WTC11 (cell line): ENCODE results near the gene UBE3A. TPM values are rescaled to one million over a fixed set of nuclear protein-coding genes. Genes with fewer than 3 reads are reported as not detected.

ENCODE experiments used
- ATAC-seq: fragments of 200-7000 bp; cut with Tn5 transposase; 2 replicates; pipeline ENCODE4 v1.10.0; 2021; ENCODE audit warnings: mild to moderate bottlenecking, moderate library complexity
- CTCF ChIA-PET: fragments of 300-600 bp; sonication (Branson Sonifier 250); formaldehyde crosslinking; loops from one replicate; lab custom pipeline; 2021; ENCODE audit warnings: antibody characterized with exemption; lab: Charles Lee
- POLR2A ChIA-PET: fragments of 350-600 bp; sonication (Branson Sonifier 250); formaldehyde crosslinking; loops from one replicate; lab custom pipeline; 2021; ENCODE audit warnings: antibody characterized with exemption; lab: Charles Lee
- DNase-seq: peaks from one replicate; pipeline ENCODE4 v3.0.0; 2021; ENCODE audit warnings: low spot score
- H3K27ac Mint-ChIP-seq: 2 replicates; pipeline ENCODE4 v1.8.0; 2021; ENCODE audit warnings: mixed read lengths
- H3K27me3 Mint-ChIP-seq: 2 replicates; pipeline ENCODE4 v1.8.0; 2021; ENCODE audit warnings: low read depth, mild to moderate bottlenecking, moderate library complexity, mixed read lengths
- H3K36me3 Mint-ChIP-seq: 2 replicates; pipeline ENCODE4 v1.8.0; 2021; ENCODE audit warnings: mixed read lengths
- H3K4me1 Mint-ChIP-seq: 2 replicates; pipeline ENCODE4 v1.8.0; 2022; ENCODE audit warnings: mixed read lengths
- H3K4me3 Mint-ChIP-seq: 2 replicates; pipeline ENCODE4 v1.8.0; 2021; ENCODE audit warnings: mild to moderate bottlenecking, moderate library complexity, mixed read lengths
- H3K9me3 Mint-ChIP-seq: 2 replicates; pipeline ENCODE4 v1.8.0; 2021; ENCODE audit warnings: mixed read lengths
- AFF4 ChIP-seq: sonication (generic); formaldehyde crosslinking; IDR thresholded peaks from 2 replicates; pipeline ENCODE4 v1.8.1; 2023; ENCODE audit warnings: mild to moderate bottlenecking, missing genetic modification reagents, borderline replicate concordance
- ATF6 ChIP-seq: sonication (generic); formaldehyde crosslinking; IDR thresholded peaks from 2 replicates; pipeline ENCODE4 v1.8.1; 2023; ENCODE audit warnings: mild to moderate bottlenecking, missing genetic modification reagents
- ESRRA ChIP-seq: sonication (generic); formaldehyde crosslinking; IDR thresholded peaks from 2 replicates; pipeline ENCODE4 v1.8.1; 2022; ENCODE audit warnings: mild to moderate bottlenecking, missing genetic modification reagents, borderline replicate concordance
- IRF1 ChIP-seq: sonication (generic); formaldehyde crosslinking; IDR thresholded peaks from 2 replicates; pipeline ENCODE4 v1.8.0; 2023; ENCODE audit warnings: missing genetic modification reagents
- NR3C1 ChIP-seq: sonication (generic); formaldehyde crosslinking; conservative IDR thresholded peaks from 2 replicates; pipeline ENCODE4 v1.8.1; 2023; ENCODE audit warnings: low read depth, mild to moderate bottlenecking, missing genetic modification reagents
- PRRX2 ChIP-seq: fragments of 250-450 bp; sonication (Bioruptor Pico); IDR thresholded peaks from 2 replicates; pipeline ENCODE4 v1.8.0; 2021; ENCODE audit warnings: mild to moderate bottlenecking
- SP1 ChIP-seq: sonication (generic); formaldehyde crosslinking; conservative IDR thresholded peaks from 2 replicates; pipeline ENCODE4 v1.8.1; 2022; ENCODE audit warnings: missing genetic modification reagents
- TEAD4 ChIP-seq: sonication (generic); formaldehyde crosslinking; IDR thresholded peaks from 2 replicates; pipeline ENCODE4 v1.8.0; 2022; ENCODE audit warnings: mild to moderate bottlenecking, missing genetic modification reagents
- ZNF232 ChIP-seq: sonication (generic); formaldehyde crosslinking; IDR thresholded peaks from 2 replicates; pipeline ENCODE4 v1.8.0; 2022; ENCODE audit warnings: mild to moderate bottlenecking, missing genetic modification reagents
- ZNF281 ChIP-seq: sonication (generic); formaldehyde crosslinking; IDR thresholded peaks from 2 replicates; pipeline ENCODE4 v1.8.0; 2023; ENCODE audit warnings: mild to moderate bottlenecking, missing genetic modification reagents
- ZNF425 ChIP-seq: fragments of 250-450 bp; sonication (Bioruptor Pico); conservative IDR thresholded peaks from 2 replicates; pipeline ENCODE4 v1.9.0; 2021; ENCODE audit warnings: mild to moderate bottlenecking
- total RNA-seq: library from RNA; stranded (reverse); gene quantifications from 3 replicates; pipeline ENCODE4 v1.2.3, GENCODE V29; 2021
- TF ChIP-seq, protein P1 (sequence below): sonication (generic); formaldehyde crosslinking; IDR thresholded peaks from 2 replicates; pipeline ENCODE4 v1.8.1; 2022; ENCODE audit warnings: missing genetic modification reagents, borderline replicate concordance
- TF ChIP-seq, protein P2 (sequence below): sonication (generic); formaldehyde crosslinking; IDR thresholded peaks from 2 replicates; pipeline ENCODE4 v1.8.0; 2022; ENCODE audit warnings: missing genetic modification reagents
- TF ChIP-seq, protein P3 (sequence below): sonication (generic); formaldehyde crosslinking; IDR thresholded peaks from 2 replicates; pipeline ENCODE4 v1.8.1; 2022; ENCODE audit warnings: mild to moderate bottlenecking, missing genetic modification reagents, moderate library complexity, borderline replicate concordance

The UBE3A gene
- total RNA-seq, 1 experiment from 2014 or later, result 120 TPM

DNA sequence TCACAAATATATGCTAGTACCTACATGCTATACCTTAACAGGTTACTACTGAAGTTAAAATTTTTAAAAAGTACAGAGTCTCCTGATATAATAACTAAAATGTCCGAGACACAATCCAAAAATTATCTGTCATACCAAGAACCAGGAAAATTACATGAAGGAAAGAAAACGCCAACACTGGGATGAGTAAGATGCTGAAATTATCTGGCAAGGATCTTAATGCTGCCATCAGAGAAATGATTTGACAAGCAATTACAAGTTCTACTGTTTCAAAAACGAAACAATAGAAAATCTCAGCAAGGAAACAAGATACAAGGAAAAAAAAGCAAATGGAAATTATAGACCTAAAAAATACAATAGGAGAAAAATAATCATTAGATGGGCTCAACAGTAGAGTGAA lies 92.5 kb downstream of the UBE3A start (continued):
- TF ChIP-seq, protein P1, sequence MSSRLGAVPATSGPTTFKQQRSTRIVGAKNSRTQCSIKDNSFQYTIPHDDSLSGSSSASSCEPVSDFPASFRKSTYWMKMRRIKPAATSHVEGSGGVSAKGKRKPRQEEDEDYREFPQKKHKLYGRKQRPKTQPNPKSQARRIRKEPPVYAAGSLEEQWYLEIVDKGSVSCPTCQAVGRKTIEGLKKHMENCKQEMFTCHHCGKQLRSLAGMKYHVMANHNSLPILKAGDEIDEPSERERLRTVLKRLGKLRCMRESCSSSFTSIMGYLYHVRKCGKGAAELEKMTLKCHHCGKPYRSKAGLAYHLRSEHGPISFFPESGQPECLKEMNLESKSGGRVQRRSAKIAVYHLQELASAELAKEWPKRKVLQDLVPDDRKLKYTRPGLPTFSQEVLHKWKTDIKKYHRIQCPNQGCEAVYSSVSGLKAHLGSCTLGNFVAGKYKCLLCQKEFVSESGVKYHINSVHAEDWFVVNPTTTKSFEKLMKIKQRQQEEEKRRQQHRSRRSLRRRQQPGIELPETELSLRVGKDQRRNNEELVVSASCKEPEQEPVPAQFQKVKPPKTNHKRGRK, result no peak
- no peak for TF ChIP-seq PRRX2 (CRISPR knock-in tag)

GRCh38 chr15:25345943-25346342 lies 92.9 kb downstream of the UBE3A start:
- Mint-ChIP-seq H3K4me1 (peaks cover 49% of the 10 kb centered on the region), H3K9me3 (peaks cover 15% of the 10 kb centered on the region), H3K27ac (no peak overlapping the region), H3K4me3 (no peak overlapping the region), H3K27me3 (no peaks in the 10 kb centered on the region), H3K36me3 (peaks cover 37% of the 10 kb centered on the region)
- DNase-seq (peak; percentile 41), ATAC-seq (peak; percentile 93)
- CTCF ChIA-PET, result no interaction called here
- POLR2A ChIA-PET, result interaction anchor here (0.7 kb wide), 1 partner anchor 56 kb away, joined by 3 read pairs; no protein-coding TSS in a partner anchor
- TF ChIP-seq ZNF425 (CRISPR knock-in tag) (no peak), NR3C1 (CRISPR knock-in tag) (no peak), ZNF232 (CRISPR knock-in tag) (no peak), ZNF281 (CRISPR knock-in tag) (no peak), TEAD4 (CRISPR knock-in tag) (no peak), AFF4 (CRISPR knock-in tag) (no peak), ATF6 (CRISPR knock-in tag) (no peak), ESRRA (CRISPR knock-in tag) (no peak), IRF1 (CRISPR knock-in tag) (no peak), SP1 (no peak)
- TF ChIP-seq, protein P1, result no peak
- TF ChIP-seq, protein P2, sequence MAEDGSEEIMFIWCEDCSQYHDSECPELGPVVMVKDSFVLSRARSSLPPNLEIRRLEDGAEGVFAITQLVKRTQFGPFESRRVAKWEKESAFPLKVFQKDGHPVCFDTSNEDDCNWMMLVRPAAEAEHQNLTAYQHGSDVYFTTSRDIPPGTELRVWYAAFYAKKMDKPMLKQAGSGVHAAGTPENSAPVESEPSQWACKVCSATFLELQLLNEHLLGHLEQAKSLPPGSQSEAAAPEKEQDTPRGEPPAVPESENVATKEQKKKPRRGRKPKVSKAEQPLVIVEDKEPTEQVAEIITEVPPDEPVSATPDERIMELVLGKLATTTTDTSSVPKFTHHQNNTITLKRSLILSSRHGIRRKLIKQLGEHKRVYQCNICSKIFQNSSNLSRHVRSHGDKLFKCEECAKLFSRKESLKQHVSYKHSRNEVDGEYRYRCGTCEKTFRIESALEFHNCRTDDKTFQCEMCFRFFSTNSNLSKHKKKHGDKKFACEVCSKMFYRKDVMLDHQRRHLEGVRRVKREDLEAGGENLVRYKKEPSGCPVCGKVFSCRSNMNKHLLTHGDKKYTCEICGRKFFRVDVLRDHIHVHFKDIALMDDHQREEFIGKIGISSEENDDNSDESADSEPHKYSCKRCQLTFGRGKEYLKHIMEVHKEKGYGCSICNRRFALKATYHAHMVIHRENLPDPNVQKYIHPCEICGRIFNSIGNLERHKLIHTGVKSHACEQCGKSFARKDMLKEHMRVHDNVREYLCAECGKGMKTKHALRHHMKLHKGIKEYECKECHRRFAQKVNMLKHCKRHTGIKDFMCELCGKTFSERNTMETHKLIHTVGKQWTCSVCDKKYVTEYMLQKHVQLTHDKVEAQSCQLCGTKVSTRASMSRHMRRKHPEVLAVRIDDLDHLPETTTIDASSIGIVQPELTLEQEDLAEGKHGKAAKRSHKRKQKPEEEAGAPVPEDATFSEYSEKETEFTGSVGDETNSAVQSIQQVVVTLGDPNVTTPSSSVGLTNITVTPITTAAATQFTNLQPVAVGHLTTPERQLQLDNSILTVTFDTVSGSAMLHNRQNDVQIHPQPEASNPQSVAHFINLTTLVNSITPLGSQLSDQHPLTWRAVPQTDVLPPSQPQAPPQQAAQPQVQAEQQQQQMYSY (CRISPR knock-in tag), result no peak
- TF ChIP-seq, protein P3, sequence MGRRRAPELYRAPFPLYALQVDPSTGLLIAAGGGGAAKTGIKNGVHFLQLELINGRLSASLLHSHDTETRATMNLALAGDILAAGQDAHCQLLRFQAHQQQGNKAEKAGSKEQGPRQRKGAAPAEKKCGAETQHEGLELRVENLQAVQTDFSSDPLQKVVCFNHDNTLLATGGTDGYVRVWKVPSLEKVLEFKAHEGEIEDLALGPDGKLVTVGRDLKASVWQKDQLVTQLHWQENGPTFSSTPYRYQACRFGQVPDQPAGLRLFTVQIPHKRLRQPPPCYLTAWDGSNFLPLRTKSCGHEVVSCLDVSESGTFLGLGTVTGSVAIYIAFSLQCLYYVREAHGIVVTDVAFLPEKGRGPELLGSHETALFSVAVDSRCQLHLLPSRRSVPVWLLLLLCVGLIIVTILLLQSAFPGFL (CRISPR knock-in tag), result no peak
